GM12864 (cell line): ENCODE data around the gene TCF12.

ENCODE experiments used
- DNase-seq: peaks from one replicate; pipeline ENCODE4 v3.0.0-alpha.2; 2011; ENCODE audit warnings: low read depth
- H3K4me3 ChIP-seq: 2 replicates; pipeline ENCODE4 v1.5.1; 2011; ENCODE audit warnings: mild to moderate bottlenecking, low read depth, low read length, control low read depth
- CTCF ChIP-seq: IDR thresholded peaks from 2 replicates; pipeline ENCODE4 v1.5.1; 2011; ENCODE audit warnings: low read depth, mild to moderate bottlenecking, moderate library complexity, low read length, control low read depth, inconsistent platforms; ENCODE audit errors: missing control alignments

TCF12 gene

GRCh38 chr15:57036352-57036751 is 117.9 kb downstream of the TCF12 start:
- no peak overlapping the region for H3K4me3 ChIP-seq
- TF ChIP-seq CTCF = no peak
- DNase-seq = no peak

- no peak for TF ChIP-seq CTCF
- H3K4me3 ChIP-seq = no peak overlapping the region
- no peak for DNase-seq
These were observed 119.1 kb downstream of the TCF12 start for GRCh38 chr15:57037548-57037947.

GRCh38 chr15:57038040-57038439 is 119.6 kb downstream of the TCF12 start:
- TF ChIP-seq CTCF = no peak
- no peak for DNase-seq
- no peak overlapping the region for H3K4me3 ChIP-seq

GRCh38 chr15:57038496-57038895 is 120.1 kb downstream of the TCF12 start:
- H3K4me3 ChIP-seq = no peak overlapping the region
- no peak for TF ChIP-seq CTCF
- no peak for DNase-seq

- H3K4me3 ChIP-seq = no peak overlapping the region
- DNase-seq = no peak
- no peak for TF ChIP-seq CTCF
These were observed 123.0 kb downstream of the TCF12 start for GRCh38 chr15:57041416-57041815.

- TF ChIP-seq CTCF = no peak
- no peak overlapping the region for H3K4me3 ChIP-seq
- DNase-seq = no peak
These were observed 125.7 kb downstream of the TCF12 start for GRCh38 chr15:57044072-57044702.

GRCh38 chr15:57044970-57045369 is 126.5 kb downstream of the TCF12 start:
- TF ChIP-seq CTCF = no peak
- H3K4me3 ChIP-seq = no peak overlapping the region
- DNase-seq = no peak
